K562 (cell line): ENCODE measurements around the gene PKD2. TPM values are rescaled to one million over a fixed set of nuclear protein-coding genes. Genes with fewer than 3 reads are reported as not detected.

Experiments used
- ATAC-seq: fragments of 200-7000 bp; cut with Tn5 transposase; 3 replicates; pipeline ENCODE4 v1.9.1; 2020; ENCODE audit warnings: moderate library complexity
- BruUV-seq: library from RNA; stranded (reverse); fragments of 400-500 nt; replicated peaks from 2 replicates; lab custom pipeline; 2021; lab: Mats Ljungman, UMichigan
- CTCF ChIA-PET: fragments of 300-600 bp; formaldehyde crosslinking; extraction: SDS; loops from one replicate; lab custom pipeline; 2021; ENCODE audit warnings: low intra/inter-chr PET ratio; lab: Yijun Ruan, JAX
- POLR2A ChIA-PET: fragments of 300-600, 350-650 bp; sonication (Branson Sonifier 250); formaldehyde crosslinking; extraction: SDS; loops from one replicate; lab custom pipeline; 2021; ENCODE audit warnings: antibody characterized with exemption, inconsistent platforms; lab: Yijun Ruan, JAX
- DNase-seq, 4 experiments: peaks; one replicate each; pipeline versions ENCODE4 v3.0.0 to v3.0.0-alpha.2; 2011 to 2018; ENCODE audit warnings: low spot score in 3 of 4, mixed read lengths in 3 of 4; ENCODE audit errors: extremely low read depth in 1 of 4
- FAIRE-seq: peaks from 2 replicates; lab custom pipeline; 2011; peaks lifted over from hg19 to GRCh38; lab: Jason Lieb, UNC
- H2AFZ ChIP-seq: 2 replicates; pipeline ENCODE4 v1.6.0; 2011; ENCODE audit warnings: low read depth, low read length, control low read depth, inconsistent platforms
- H3K27ac ChIP-seq: fragments of 200-600 bp; 3 replicates; pipeline ENCODE4 v1.8.0; 2011; ENCODE audit warnings: low read depth, mild to moderate bottlenecking, control low read depth, inconsistent platforms, low read length, moderate library complexity, mixed read lengths; ENCODE audit errors: extremely low read depth
- H3K27me3 ChIP-seq, 2 experiments: fragments of 300-600 bp in 1 of 2; 2 replicates in 1 of 2; 3 replicates in 1 of 2; pipeline versions ENCODE4 v1.6.0 to v1.8.0; 2011; ENCODE audit warnings: inconsistent platforms in 2 of 2, low read length in 2 of 2, mild to moderate bottlenecking in 1 of 2, mixed read lengths in 1 of 2, moderate library complexity in 1 of 2; ENCODE audit not compliant: control insufficient read depth in 2 of 2, insufficient read depth in 2 of 2
- H3K36me3 ChIP-seq: fragments of 300-600 bp; 3 replicates; pipeline ENCODE4 v1.8.0; 2011; ENCODE audit warnings: mild to moderate bottlenecking, low read length, inconsistent platforms; ENCODE audit not compliant: control insufficient read depth, insufficient read depth
- H3K4me1 ChIP-seq, 2 experiments: fragments of 200-600 bp in 1 of 2; replicated peaks in 1 of 2; 2 replicates in 1 of 2; 3 replicates in 1 of 2; pipeline versions ENCODE4 v1.5.1 to v1.8.0; 2011; ENCODE audit warnings: inconsistent platforms in 2 of 2, low read length in 2 of 2, mild to moderate bottlenecking in 1 of 2, mixed read lengths in 1 of 2, moderate library complexity in 1 of 2; ENCODE audit not compliant: control insufficient read depth in 2 of 2, insufficient read depth in 2 of 2
- H3K4me2 ChIP-seq: 2 replicates; pipeline ENCODE4 v1.6.1; 2011; ENCODE audit warnings: low read length, control low read depth, inconsistent platforms, mixed read lengths; ENCODE audit not compliant: insufficient read depth
- H3K4me3 ChIP-seq: fragments of 200-600 bp; sonication (generic), shearing (Covaris generic); 2 replicates; pipeline ENCODE4 v1.5.1; 2016; ENCODE audit warnings: control low read depth, inconsistent platforms
- H3K79me2 ChIP-seq: fragments of 200-600 bp; 3 replicates; pipeline ENCODE4 v1.8.0; 2011; ENCODE audit warnings: low read length, inconsistent platforms; ENCODE audit not compliant: control insufficient read depth, insufficient read depth
- H3K9ac ChIP-seq, 2 experiments: 2 replicates each; pipeline versions ENCODE4 v1.6.0 to v1.6.1; 2011; ENCODE audit warnings: low read depth in 2 of 2, low read length in 2 of 2, control low read depth in 1 of 2, inconsistent platforms in 1 of 2, mild to moderate bottlenecking in 1 of 2, mixed read lengths in 1 of 2; ENCODE audit not compliant: insufficient read depth in 1 of 2
- H3K9me1 ChIP-seq: one replicate; pipeline ENCODE4 v1.6.0; 2011; ENCODE audit warnings: inconsistent platforms, mild to moderate bottlenecking, low read length, moderate library complexity; ENCODE audit not compliant: control insufficient read depth, insufficient read depth
- H3K9me3 ChIP-seq: replicated peaks from 2 replicates; pipeline ENCODE4 v1.5.1; 2011; ENCODE audit warnings: low read depth, low read length, inconsistent platforms; ENCODE audit not compliant: control insufficient read depth, insufficient read depth
- H4K20me1 ChIP-seq: replicated peaks from 2 replicates; pipeline ENCODE4 v1.6.1; 2011; ENCODE audit warnings: low read length, inconsistent platforms, mixed read lengths; ENCODE audit not compliant: control insufficient read depth, insufficient read depth
- BDP1 ChIP-seq: IDR thresholded peaks from 3 replicates; pipeline ENCODE4 v1.6.1; 2011; ENCODE audit not compliant: insufficient read length, insufficient read depth
- CBFA2T3 ChIP-seq: fragments of 450-650 bp; IDR thresholded peaks from 2 replicates; pipeline ENCODE4 v1.6.1; 2017
- CCAR2 ChIP-seq: fragments of 200-400 bp; formaldehyde crosslinking; IDR thresholded peaks from 2 replicates; pipeline ENCODE4 v1.6.1; 2017; ENCODE audit warnings: mild to moderate bottlenecking, low read depth, low read length
- ILK ChIP-seq: fragments of 450-650 bp; IDR thresholded peaks from 2 replicates; pipeline ENCODE4 v1.6.1; 2016; ENCODE audit warnings: missing genetic modification characterization, low read depth, mild to moderate bottlenecking, missing compliant biosample characterization, moderate library complexity, borderline replicate concordance
- NELFE ChIP-seq: IDR thresholded peaks from 2 replicates; pipeline ENCODE4 v1.6.1; 2011; ENCODE audit warnings: mild to moderate bottlenecking; ENCODE audit not compliant: insufficient read depth, insufficient read length
- PHF8 ChIP-seq: fragments of 200-600 bp; sonication (generic); IDR thresholded peaks from 2 replicates; pipeline ENCODE4 v1.6.1; 2012; ENCODE audit warnings: mixed run types, mild to moderate bottlenecking, inconsistent platforms, low read length, moderate library complexity, borderline replicate concordance
- POLR2H ChIP-seq: IDR thresholded peaks from 2 replicates; pipeline ENCODE4 v1.6.1; 2016; ENCODE audit warnings: missing genetic modification characterization, low read depth, mild to moderate bottlenecking, control low read depth, missing compliant biosample characterization, moderate library complexity
- PTBP1 ChIP-seq: fragments of 200-400 bp; formaldehyde crosslinking; IDR thresholded peaks from 2 replicates; pipeline ENCODE4 v1.6.1; 2017; ENCODE audit warnings: low read depth, low read length
- SOX6 ChIP-seq: fragments of 450-650 bp; IDR thresholded peaks from 2 replicates; pipeline ENCODE4 v1.6.1; 2014; ENCODE audit warnings: mild to moderate bottlenecking
- SRSF9 ChIP-seq: fragments of 200-400 bp; formaldehyde crosslinking; IDR thresholded peaks from 2 replicates; pipeline ENCODE4 v1.6.1; 2017; ENCODE audit warnings: low read depth, low read length, borderline replicate concordance
- U2AF2 ChIP-seq: fragments of 200-400 bp; formaldehyde crosslinking; optimal IDR thresholded peaks from 2 replicates; pipeline ENCODE3; 2017; ENCODE audit warnings: low read depth, mild to moderate bottlenecking, low read length
- XRCC5 ChIP-seq: fragments of 200-400 bp; formaldehyde crosslinking; IDR thresholded peaks from 2 replicates; pipeline ENCODE4 v1.6.1; 2017; ENCODE audit warnings: low read depth, mild to moderate bottlenecking, low read length
- ZNF146 ChIP-seq: IDR thresholded peaks from one replicate; pipeline ENCODE4 v1.6.1; 2018; ENCODE audit warnings: missing compliant biosample characterization; ENCODE audit not compliant: unreplicated experiment
- ZNF316 ChIP-seq: fragments of 450-650 bp; IDR thresholded peaks from 2 replicates; pipeline ENCODE4 v1.6.1; 2016
- WGBS: fragments of 100-300 bp; shearing (Covaris generic); methylation state at CpG from one replicate; pipeline ENCODE4 v1.1.6; 2016; ENCODE audit warnings: low coverage, mixed read lengths; ENCODE audit not compliant: insufficient coverage; ENCODE audit errors: missing lambda C conversion rate; 5-methylcytosine and 5-hydroxymethylcytosine counted together
- in situ Hi-C: fragments of 300-500 bp; cut with MboI; formaldehyde crosslinking; loops from 4 replicates; pipeline ENCODE4 v1.15.0; 2018; ENCODE audit warnings: inconsistent platforms, mixed read lengths
- intact Hi-C: fragments of 100-400 bp; cut with micrococcal nuclease; formaldehyde crosslinking; loops from 2 replicates; pipeline ENCODE4 v1.14.2; 2022
- polyA plus RNA-seq, 8 experiments: library from polyadenylated mRNA; depleted of rRNA in 4 of 8; stranded (reverse) in 5 of 8; unstranded in 3 of 8; fragments of >200 nt; fragmentation: Nextera tagmentation in 2 of 8; fragmentation: Illumina TruSeq in 1 of 8; extraction: Ambion mirVana in 2 of 8; extraction: Trizol in 1 of 8; gene quantifications; 2 replicates each; pipeline versions ENCODE4 v1.2.1 to v1.2.3, GENCODE V29; 2011 to 2014; ENCODE audit warnings: inconsistent platforms in 1 of 8, missing spikeins in 1 of 8
- total RNA-seq, 7 experiments: library from RNA; depleted of rRNA in 6 of 7; stranded (reverse); fragments of >200 nt in 6 of 7; fragmentation: Illumina TruSeq in 2 of 7; extraction: Trizol in 2 of 7; gene quantifications; 2 replicates each; pipeline versions ENCODE4 v1.2.1 to v1.2.3, GENCODE V29; 2011 to 2021; ENCODE audit warnings: low replicate concordance in 1 of 7
- TF ChIP-seq, protein P1 (sequence below): fragments of 450-650 bp; IDR thresholded peaks from 2 replicates; pipeline ENCODE4 v1.6.1; 2017; ENCODE audit warnings: mild to moderate bottlenecking, moderate library complexity
- TF ChIP-seq, protein P2 (sequence below), 3 experiments: fragments of 200-800 bp in 1 of 3; sonication (Bioruptor generic) in 1 of 3; sonication (generic) in 1 of 3; formaldehyde crosslinking in 1 of 3; IDR thresholded peaks; 2 replicates each; pipeline versions ENCODE4 v1.6.1 to v1.8.0; 2016 to 2022; ENCODE audit warnings: mild to moderate bottlenecking in 2 of 3, missing compliant biosample characterization in 2 of 3, missing genetic modification characterization in 2 of 3, missing genetic modification reagents in 1 of 3

The PKD2 gene
- total and polyA plus RNA-seq, 9 of the 15 experiments (the other 6 are each of a cell fraction or from before 2014, with no cell fraction given), result 0.11 to 1.2 (median 0.47) TPM

GRCh38 chr4:88112856-88113255, 105.4 kb downstream of the PKD2 start:
- in situ Hi-C loops (no loop called here), intact Hi-C loops (no loop called here)
- Histone ChIP-seq H3K9ac (no peak overlapping the region), H3K4me2 (no peak overlapping the region), H3K9me1 (no peaks in the 10 kb centered on the region), H3K4me1 (no peaks in the 10 kb centered on the region), H3K36me3 (no peaks in the 10 kb centered on the region), H3K27me3 (no peaks in the 10 kb centered on the region; a peak in 1 of 5 replicates), H3K9me3 (no peaks in the 10 kb centered on the region), H3K4me3 (no peak overlapping the region), H3K79me2 (no peaks in the 10 kb centered on the region), H4K20me1 (no peaks in the 10 kb centered on the region), H3K27ac (no peak overlapping the region), H2AFZ (no peak overlapping the region)
- no TSS peak for BruUV-seq
- ATAC-seq (no peak), DNase-seq (no peak), FAIRE-seq (no peak)
- 2% methylated on average over 5 of the region's 5 CpGs for WGBS
- CTCF ChIA-PET, result no interaction called here
- TF ChIP-seq ZNF316, result no peak
- no peak for TF ChIP-seq POLR2H (tag)
- TF ChIP-seq CBFA2T3, result peak; percentile 7; the same call in 1 of the 2 replicates
- no peak for TF ChIP-seq XRCC5
- no peak for TF ChIP-seq U2AF2
- POLR2A ChIA-PET, result no interaction called here

- H3K9ac ChIP-seq, result no peak overlapping the region
- H3K4me3 ChIP-seq, result no peak overlapping the region
- H3K9me1 ChIP-seq, result no peaks in the 10 kb centered on the region
- H2AFZ ChIP-seq, result no peak overlapping the region
- no peak for FAIRE-seq
- no peaks in the 10 kb centered on the region for H4K20me1 ChIP-seq
- ChIA-PET CTCF (no interaction called here), POLR2A (no interaction called here)
- H3K9me3 ChIP-seq, result no peaks in the 10 kb centered on the region; the same call in 1 of the 2 replicates
- WGBS, result 0% methylated on average over 5 of the region's 5 CpGs
- no peak for DNase-seq
- intact Hi-C loops, result no loop called here
- BruUV-seq, result no TSS peak
- H3K79me2 ChIP-seq, result no peaks in the 10 kb centered on the region
- in situ Hi-C loops, result no loop called here
- H3K27ac ChIP-seq, result no peak overlapping the region
- no peak overlapping the region for H3K4me2 ChIP-seq
- H3K27me3 ChIP-seq, result no peaks in the 10 kb centered on the region; a peak in 1 of 5 replicates
- no peaks in the 10 kb centered on the region for H3K36me3 ChIP-seq
- H3K4me1 ChIP-seq, result no peaks in the 10 kb centered on the region
- ATAC-seq, result no peak
- TF ChIP-seq CCAR2 (no peak), ILK (tag) (no peak), ZNF146 (CRISPR knock-in tag) (no peak), NELFE (no peak), SOX6 (no peak), SRSF9 (no peak), PTBP1 (no peak), PHF8 (no peak), BDP1 (no peak)
- TF ChIP-seq, protein P1, sequence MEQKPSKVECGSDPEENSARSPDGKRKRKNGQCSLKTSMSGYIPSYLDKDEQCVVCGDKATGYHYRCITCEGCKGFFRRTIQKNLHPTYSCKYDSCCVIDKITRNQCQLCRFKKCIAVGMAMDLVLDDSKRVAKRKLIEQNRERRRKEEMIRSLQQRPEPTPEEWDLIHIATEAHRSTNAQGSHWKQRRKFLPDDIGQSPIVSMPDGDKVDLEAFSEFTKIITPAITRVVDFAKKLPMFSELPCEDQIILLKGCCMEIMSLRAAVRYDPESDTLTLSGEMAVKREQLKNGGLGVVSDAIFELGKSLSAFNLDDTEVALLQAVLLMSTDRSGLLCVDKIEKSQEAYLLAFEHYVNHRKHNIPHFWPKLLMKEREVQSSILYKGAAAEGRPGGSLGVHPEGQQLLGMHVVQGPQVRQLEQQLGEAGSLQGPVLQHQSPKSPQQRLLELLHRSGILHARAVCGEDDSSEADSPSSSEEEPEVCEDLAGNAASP, result no peak
- TF ChIP-seq, protein P2, sequence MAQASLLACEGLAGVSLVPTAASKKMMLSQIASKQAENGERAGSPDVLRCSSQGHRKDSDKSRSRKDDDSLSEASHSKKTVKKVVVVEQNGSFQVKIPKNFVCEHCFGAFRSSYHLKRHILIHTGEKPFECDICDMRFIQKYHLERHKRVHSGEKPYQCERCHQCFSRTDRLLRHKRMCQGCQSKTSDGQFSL (CRISPR knock-in tag; IDR thresholded peaks at IDR 0.05), result no peak
- TF ChIP-seq, protein P2 (tag; IDR thresholded peaks at IDR 0.05), result no peak
Measured at GRCh38 chr4:88115587-88115986, 108.2 kb downstream of the PKD2 start.
